IgD-negative memory B cell (primary cell): ENCODE data around the gene CDY2A. TPM values are rescaled to one million over a fixed set of nuclear protein-coding genes. Genes with fewer than 3 reads are reported as not detected.
"Not testable (repeated sequence)": the region's sequence is repeated elsewhere in the genome, so short reads cannot be mapped to it uniquely, and the experiment has no call there.

Experiments used
- H3K27ac Mint-ChIP-seq, 3 donors: one replicate each; pipeline ENCODE4 v1.8.0; 2020 to 2022; ENCODE audit warnings: mild to moderate bottlenecking in 3 of 3, mixed read lengths in 3 of 3, moderate library complexity in 1 of 3
- H3K27me3 Mint-ChIP-seq: one replicate; pipeline ENCODE4 v1.8.0; 2021; ENCODE audit warnings: mixed read lengths
- H3K36me3 Mint-ChIP-seq: one replicate; pipeline ENCODE4 v1.8.0; 2020; ENCODE audit warnings: mild to moderate bottlenecking, mixed read lengths
- H3K4me1 Mint-ChIP-seq, 3 donors: one replicate each; pipeline ENCODE4 v1.8.0; 2020 to 2022; ENCODE audit warnings: mixed read lengths in 3 of 3, mild to moderate bottlenecking in 1 of 3
- H3K4me3 Mint-ChIP-seq, 4 donors: one replicate each; pipeline ENCODE4 v1.8.0; 2020 to 2022; ENCODE audit warnings: mild to moderate bottlenecking in 4 of 4, mixed read lengths in 4 of 4, moderate library complexity in 3 of 4
- H3K9me3 Mint-ChIP-seq, 3 donors: one replicate each; pipeline ENCODE4 v1.8.0; 2020 to 2021; ENCODE audit warnings: mixed read lengths in 3 of 3, mild to moderate bottlenecking in 1 of 3
- polyA plus RNA-seq: library from polyadenylated mRNA; unstranded; fragments of 300-500 nt; fragmentation: Illumina TruSeq; gene quantifications from one replicate; pipeline ENCODE4 v1.2.3, GENCODE V29; 2021

CDY2A gene
- polyA plus RNA-seq: not detected

- not testable (repeated sequence) for H3K9me3 Mint-ChIP-seq, H3K4me3 Mint-ChIP-seq, H3K27me3 Mint-ChIP-seq, H3K36me3 Mint-ChIP-seq, H3K4me1 Mint-ChIP-seq, H3K27ac Mint-ChIP-seq
These were observed at the start of gene CDY2A for GRCh38 chrY:18025487-18025886. CDY2A (plus strand) TSS chrY:18025787; CDS start chrY:18026115, 328 bp downstream.

GRCh38 chrY:17997586-17997985 lies 28.0 kb upstream of the CDY2A start:
- not testable (repeated sequence) for H3K4me1 Mint-ChIP-seq, H3K27me3 Mint-ChIP-seq, H3K4me3 Mint-ChIP-seq, H3K36me3 Mint-ChIP-seq, H3K9me3 Mint-ChIP-seq, H3K27ac Mint-ChIP-seq

- not testable (repeated sequence) for H3K27me3 Mint-ChIP-seq, H3K4me3 Mint-ChIP-seq, H3K27ac Mint-ChIP-seq, H3K9me3 Mint-ChIP-seq, H3K36me3 Mint-ChIP-seq, H3K4me1 Mint-ChIP-seq
These were observed 27.3 kb upstream of the CDY2A start for GRCh38 chrY:17998266-17998665.

- H3K36me3 Mint-ChIP-seq, H3K4me1 Mint-ChIP-seq, H3K4me3 Mint-ChIP-seq, H3K27me3 Mint-ChIP-seq, H3K9me3 Mint-ChIP-seq, H3K27ac Mint-ChIP-seq: not testable (repeated sequence)
These were observed 1.7 kb upstream of the CDY2A start for GRCh38 chrY:18023897-18024296.

- H3K9me3 Mint-ChIP-seq, H3K27me3 Mint-ChIP-seq, H3K27ac Mint-ChIP-seq, H3K4me3 Mint-ChIP-seq, H3K36me3 Mint-ChIP-seq, H3K4me1 Mint-ChIP-seq: not testable (repeated sequence)
These were observed 3.3 kb downstream of the CDY2A start for GRCh38 chrY:18028845-18029244.

- H3K36me3 Mint-ChIP-seq, H3K27me3 Mint-ChIP-seq, H3K9me3 Mint-ChIP-seq, H3K4me1 Mint-ChIP-seq, H3K27ac Mint-ChIP-seq, H3K4me3 Mint-ChIP-seq: not testable (repeated sequence)
These were observed 4.6 kb downstream of the CDY2A start for GRCh38 chrY:18030178-18030577.

- not testable (repeated sequence) for H3K9me3 Mint-ChIP-seq, H3K36me3 Mint-ChIP-seq, H3K27ac Mint-ChIP-seq, H3K27me3 Mint-ChIP-seq, H3K4me1 Mint-ChIP-seq, H3K4me3 Mint-ChIP-seq
These were observed 8.7 kb downstream of the CDY2A start for GRCh38 chrY:18034100-18034814.

GRCh38 chrY:18034864-18035263 lies 9.3 kb downstream of the CDY2A start:
- H3K4me1 Mint-ChIP-seq, H3K9me3 Mint-ChIP-seq, H3K4me3 Mint-ChIP-seq, H3K36me3 Mint-ChIP-seq, H3K27me3 Mint-ChIP-seq, H3K27ac Mint-ChIP-seq: not testable (repeated sequence)

GRCh38 chrY:18044990-18045389 lies 19.4 kb downstream of the CDY2A start:
- not testable (repeated sequence) for H3K9me3 Mint-ChIP-seq, H3K4me1 Mint-ChIP-seq, H3K36me3 Mint-ChIP-seq, H3K4me3 Mint-ChIP-seq, H3K27ac Mint-ChIP-seq, H3K27me3 Mint-ChIP-seq

- not testable (repeated sequence) for H3K27me3 Mint-ChIP-seq, H3K36me3 Mint-ChIP-seq, H3K4me3 Mint-ChIP-seq, H3K9me3 Mint-ChIP-seq, H3K4me1 Mint-ChIP-seq, H3K27ac Mint-ChIP-seq
These were observed 22.8 kb downstream of the CDY2A start for GRCh38 chrY:18048149-18049040.

- H3K9me3 Mint-ChIP-seq, H3K4me1 Mint-ChIP-seq, H3K27me3 Mint-ChIP-seq, H3K27ac Mint-ChIP-seq, H3K36me3 Mint-ChIP-seq, H3K4me3 Mint-ChIP-seq: not testable (repeated sequence)
These were observed 23.5 kb downstream of the CDY2A start for GRCh38 chrY:18049061-18049460.

GRCh38 chrY:18056473-18056872 lies 30.9 kb downstream of the CDY2A start:
- not testable (repeated sequence) for H3K27me3 Mint-ChIP-seq, H3K27ac Mint-ChIP-seq, H3K36me3 Mint-ChIP-seq, H3K4me3 Mint-ChIP-seq, H3K4me1 Mint-ChIP-seq, H3K9me3 Mint-ChIP-seq

- not testable (repeated sequence) for H3K27me3 Mint-ChIP-seq, H3K9me3 Mint-ChIP-seq, H3K4me1 Mint-ChIP-seq, H3K36me3 Mint-ChIP-seq, H3K27ac Mint-ChIP-seq, H3K4me3 Mint-ChIP-seq
These were observed 47.9 kb downstream of the CDY2A start for GRCh38 chrY:18073464-18073863.
